ENCODE data around the gene XPO6. TPM values are rescaled to one million over a fixed set of nuclear protein-coding genes. Genes with fewer than 3 reads are reported as not detected.
A peak's percentile ranks its signal among the peaks of the same experiment; 100 is the strongest.

The XPO6 gene
- total and polyA plus RNA-seq, 8 donors, result 75.7 to 155 (median 80.1) TPM

- Histone ChIP-seq H3K27ac (no peak overlapping the region), H3K4me1 (no peaks in the 10 kb centered on the region), H3K27me3 (no peaks in the 10 kb centered on the region), H3K9me3 (no peaks in the 10 kb centered on the region), H3K4me3 (no peak overlapping the region), H3K36me3 (peaks cover 0 to 100% of the 10 kb centered on the region in 2 donors)
- no peak for TF ChIP-seq CTCF (IDR thresholded peaks at IDR 0.05)
- ATAC-seq (no peak), DNase-seq (peak in 2 of 4 donors; percentile 22 to 41)
- intact Hi-C loops (cut with DNase I), result no loop called here
Observed at GRCh38 chr16:28100810-28101532, 110.8 kb downstream of the XPO6 start.

DNA sequence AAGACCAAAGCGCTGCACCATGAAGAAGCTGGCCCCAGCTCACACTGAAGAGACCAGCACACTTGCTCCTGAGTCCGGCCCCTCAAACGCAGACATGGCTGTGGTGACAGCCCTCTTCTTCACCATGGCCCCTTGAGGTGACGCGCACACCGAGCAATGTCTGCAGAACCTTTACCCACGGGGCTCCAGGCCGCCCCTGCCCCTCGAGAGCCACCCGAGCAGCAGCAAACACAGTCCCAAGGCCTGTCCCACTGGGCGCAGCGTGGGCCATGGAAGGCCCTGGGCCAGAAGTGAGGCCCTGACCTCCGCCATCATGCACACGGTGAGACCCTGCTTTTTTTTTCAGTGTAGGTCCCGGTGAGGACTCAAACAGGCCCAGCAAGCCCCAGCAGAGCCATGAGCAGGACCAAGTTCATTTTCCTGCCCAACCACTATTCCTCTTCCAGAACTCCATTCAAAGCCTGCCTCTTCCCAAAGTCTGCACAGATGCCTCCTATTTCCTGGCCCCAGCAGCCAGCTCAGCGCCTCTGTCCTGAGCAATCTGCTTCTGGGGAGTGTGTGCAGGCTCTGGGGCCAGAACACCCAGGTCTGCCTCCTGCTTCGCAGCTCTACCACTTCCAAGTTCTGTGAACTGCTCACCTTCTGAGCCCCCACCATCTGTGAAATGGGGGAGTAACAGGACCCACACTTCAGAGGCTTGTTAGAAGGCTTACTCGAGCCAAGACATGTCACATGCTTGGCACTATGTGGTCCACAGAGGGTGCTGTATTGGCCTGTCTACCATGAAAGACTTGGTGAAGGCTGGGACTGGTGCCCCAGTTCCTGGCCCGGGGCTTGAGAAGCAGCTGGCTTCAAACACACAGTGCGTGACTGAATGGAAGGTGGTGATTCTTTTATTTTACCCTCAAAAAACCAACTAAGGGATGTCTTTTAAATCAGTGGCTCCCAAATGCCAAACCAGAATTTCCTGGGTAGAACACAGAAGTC is 112.5 kb downstream of the XPO6 start:
- no peak overlapping the region for H3K27ac ChIP-seq
- ATAC-seq, result no peak
- no peaks in the 10 kb centered on the region for H3K9me3 ChIP-seq
- DNase-seq, result peak in 2 of 4 donors; percentile 21 to 65
- no peaks in the 10 kb centered on the region for H3K4me1 ChIP-seq
- peaks cover 0 to 85% of the 10 kb centered on the region in 2 donors for H3K36me3 ChIP-seq
- H3K27me3 ChIP-seq, result no peaks in the 10 kb centered on the region
- no peak for TF ChIP-seq CTCF (IDR thresholded peaks at IDR 0.05)
- intact Hi-C loops (cut with DNase I), result no loop called here
- no peak overlapping the region for H3K4me3 ChIP-seq

- Histone ChIP-seq H3K36me3 (peaks cover 0 to 76% of the 10 kb centered on the region in 2 donors), H3K9me3 (no peaks in the 10 kb centered on the region), H3K27ac (no peak overlapping the region), H3K4me3 (no peak overlapping the region), H3K27me3 (no peaks in the 10 kb centered on the region), H3K4me1 (no peaks in the 10 kb centered on the region)
- ATAC-seq (no peak), DNase-seq (peak in 1 of 4 donors; percentile 2)
- TF ChIP-seq CTCF (IDR thresholded peaks at IDR 0.05), result no peak
- intact Hi-C loops (cut with DNase I), result no loop called here
Observed at GRCh38 chr16:28098171-28098958, 113.4 kb downstream of the XPO6 start.

DNA sequence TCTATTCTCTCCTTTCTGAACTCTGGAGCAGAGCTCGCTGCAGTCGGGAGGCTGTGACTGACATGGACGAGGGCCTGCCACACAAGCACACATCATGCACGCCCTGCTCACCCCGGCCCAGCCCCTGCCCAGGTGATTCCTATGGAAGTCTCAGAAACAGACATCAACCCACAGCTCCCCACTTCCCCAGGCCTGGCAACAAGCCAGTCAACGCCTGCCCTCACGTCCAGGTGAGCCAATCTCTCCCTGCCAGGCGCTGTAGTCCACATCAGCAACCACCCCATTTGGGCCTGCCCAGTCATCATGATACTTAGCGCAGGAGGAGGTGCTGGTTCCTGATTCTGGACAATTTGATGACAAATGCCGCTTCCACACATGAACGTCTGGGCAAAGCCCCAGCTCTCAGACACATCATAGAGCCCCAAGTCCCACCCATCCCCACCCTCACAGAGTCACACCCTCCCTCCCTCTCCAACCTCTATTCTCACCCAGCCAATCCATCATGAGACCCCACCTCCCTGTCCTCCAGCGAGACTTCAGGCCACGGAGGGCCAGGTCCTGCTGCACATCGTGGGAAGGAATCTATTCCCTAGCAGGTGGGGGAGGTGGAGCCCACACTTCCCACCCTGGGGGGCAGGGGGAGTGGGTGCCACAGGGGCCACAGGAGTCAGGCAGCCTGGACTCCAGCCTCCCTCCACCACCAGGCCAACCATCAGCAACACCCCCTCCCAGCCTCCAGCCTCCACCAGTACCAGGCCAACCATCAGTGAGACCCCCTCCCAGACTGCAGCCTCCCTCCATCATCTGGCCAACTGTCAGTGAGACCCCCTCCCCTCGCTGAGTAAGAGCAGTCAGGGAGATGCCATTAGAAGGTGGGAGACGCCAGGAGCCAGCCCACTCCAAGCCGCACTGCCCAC is 114.5 kb downstream of the XPO6 start:
- DNase-seq (peak in 2 of 4 donors; percentile 29 to 79), ATAC-seq (no peak)
- intact Hi-C loops (cut with DNase I), result no loop called here
- H3K27me3 ChIP-seq, result no peaks in the 10 kb centered on the region
- no peak overlapping the region for H3K4me3 ChIP-seq
- no peak for TF ChIP-seq CTCF (IDR thresholded peaks at IDR 0.05)
- no peaks in the 10 kb centered on the region for H3K4me1 ChIP-seq
- peaks cover 0 to 64% of the 10 kb centered on the region in 2 donors for H3K36me3 ChIP-seq
- H3K27ac ChIP-seq, result no peak overlapping the region
- no peaks in the 10 kb centered on the region for H3K9me3 ChIP-seq
